ENCODE data around the gene VIPR2. TPM values are rescaled to one million over a fixed set of nuclear protein-coding genes. Genes with fewer than 3 reads are reported as not detected.
A peak's percentile ranks its signal among the peaks of the same experiment; 100 is the strongest.

The VIPR2 gene
- polyA plus RNA-seq, 3 donors = 2.5 to 2.6 (median 2.5) TPM

- no peak for DNase-seq (ENCODE audit: low read depth in 3 of 3, low spot score in 2 of 3)
These were observed 96.0 kb downstream of the VIPR2 start for GRCh38 chr7:159048656-159049055.

GRCh38 chr7:159047536-159047935, 97.1 kb downstream of the VIPR2 start:
- no peak for DNase-seq (ENCODE audit: low read depth in 3 of 3, low spot score in 2 of 3)

DNA sequence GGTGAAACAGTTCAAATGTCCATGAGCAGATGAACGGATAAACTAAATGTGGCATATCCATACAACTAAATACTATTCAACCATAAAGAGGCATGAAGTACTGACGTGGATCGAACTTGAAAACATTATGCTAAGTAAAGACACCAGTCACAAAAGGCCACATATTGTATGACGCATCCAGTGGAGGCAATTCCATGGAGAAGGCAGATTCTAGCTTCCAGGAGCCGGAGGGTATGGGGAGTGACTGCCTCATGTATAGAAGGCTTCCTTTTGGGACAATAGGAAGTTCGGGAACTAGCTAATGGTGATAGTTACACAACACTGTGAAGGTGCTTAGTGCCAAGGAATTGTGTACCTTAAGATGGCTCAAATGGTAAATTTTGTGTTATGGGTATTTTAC, 98.4 kb downstream of the VIPR2 start:
- no peak for DNase-seq (ENCODE audit: low read depth in 3 of 3, low spot score in 2 of 3)

GRCh38 chr7:159045839-159046238, 98.8 kb downstream of the VIPR2 start:
- DNase-seq (ENCODE audit: low read depth in 3 of 3, low spot score in 2 of 3) = no peak

GRCh38 chr7:159042581-159043101, 102.0 kb downstream of the VIPR2 start:
- DNase-seq (ENCODE audit: low read depth in 3 of 3, low spot score in 2 of 3) = no peak

GRCh38 chr7:159042103-159042502, 102.6 kb downstream of the VIPR2 start:
- DNase-seq (ENCODE audit: low read depth in 3 of 3, low spot score in 2 of 3) = no peak

DNA sequence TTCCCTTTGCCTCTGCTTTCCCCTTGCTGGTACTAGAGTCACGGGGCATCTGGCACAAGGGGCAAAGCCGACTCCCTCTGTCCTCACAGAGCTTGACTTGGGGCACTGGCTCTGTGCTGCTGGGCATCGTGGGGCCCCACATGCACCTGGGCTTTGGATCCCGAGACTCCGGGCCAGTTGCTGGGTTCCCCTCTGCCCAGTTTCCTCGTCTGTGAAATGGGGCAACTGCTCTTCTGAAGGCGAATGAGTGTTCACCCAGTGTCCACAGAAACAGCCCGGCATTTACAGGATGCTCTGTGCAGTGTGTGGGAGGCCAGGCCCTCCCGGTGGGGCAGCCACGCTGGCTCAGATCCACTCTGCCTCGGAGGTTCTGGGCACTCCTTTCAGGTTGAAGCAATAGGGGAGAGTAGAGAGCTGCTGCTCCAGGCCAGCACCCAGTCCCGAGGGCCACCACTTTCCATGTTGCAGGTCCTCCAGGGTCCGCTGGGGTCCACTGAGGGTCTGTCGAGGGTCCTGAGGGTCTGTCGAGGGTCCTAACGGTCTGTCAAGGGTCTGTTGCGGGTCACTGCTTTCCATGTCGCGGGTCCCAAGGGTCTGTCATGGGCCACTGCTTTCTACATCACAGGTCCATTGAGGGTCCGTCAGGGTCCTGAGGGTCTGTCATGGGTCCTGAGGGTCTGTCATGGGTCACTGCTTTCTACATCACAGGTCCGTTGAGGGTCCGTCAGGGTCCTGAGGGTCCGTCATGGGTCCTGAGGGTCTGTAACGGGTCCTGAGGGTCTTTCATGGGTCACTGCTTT, 103.6 kb downstream of the VIPR2 start:
- DNase-seq (ENCODE audit: low read depth in 3 of 3, low spot score in 2 of 3) = no peak

GRCh38 chr7:159040146-159040545, 104.5 kb downstream of the VIPR2 start:
- no peak for DNase-seq (ENCODE audit: low read depth in 3 of 3, low spot score in 2 of 3)

DNA sequence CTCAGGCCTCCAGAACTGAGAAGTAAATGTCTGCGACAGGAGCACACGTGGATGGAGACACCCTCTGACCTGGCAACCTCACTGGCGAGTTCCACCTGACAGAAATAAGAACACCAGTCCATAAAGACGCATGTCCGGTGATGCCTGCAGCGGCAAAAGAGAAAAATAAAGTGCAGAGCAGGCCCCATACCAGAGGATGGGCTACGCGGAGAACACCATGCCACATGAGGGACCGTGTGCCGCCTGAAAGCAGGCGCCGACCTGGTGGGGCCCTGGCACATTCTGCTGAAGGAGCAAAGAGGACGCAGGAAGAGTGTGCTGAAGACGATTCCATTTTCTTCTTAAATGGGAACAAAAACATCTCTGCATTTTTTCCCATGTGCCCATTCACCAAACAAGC, 105.0 kb downstream of the VIPR2 start:
- DNase-seq (ENCODE audit: low read depth in 3 of 3, low spot score in 2 of 3) = no peak

DNA sequence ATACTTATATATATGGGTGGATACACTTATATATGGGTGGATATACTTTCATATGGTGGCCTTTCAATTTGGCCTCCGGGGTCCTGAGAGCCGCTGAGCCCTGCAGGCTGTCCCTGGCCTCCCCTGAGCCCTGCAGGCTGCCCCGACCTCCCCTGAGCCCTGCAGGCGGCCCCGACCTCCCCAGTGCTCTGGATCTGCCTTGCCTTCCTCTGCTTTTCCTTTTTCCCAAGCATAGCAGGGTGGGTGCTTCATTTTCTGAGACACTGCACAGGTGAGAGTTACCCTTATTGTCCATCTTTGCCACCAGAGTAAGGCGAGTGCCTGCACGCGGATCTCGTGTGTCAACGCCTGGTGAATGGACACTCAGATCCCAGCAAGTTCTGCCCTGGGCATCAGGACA, 106.6 kb downstream of the VIPR2 start:
- DNase-seq (ENCODE audit: low read depth in 3 of 3, low spot score in 2 of 3) = no peak

DNA sequence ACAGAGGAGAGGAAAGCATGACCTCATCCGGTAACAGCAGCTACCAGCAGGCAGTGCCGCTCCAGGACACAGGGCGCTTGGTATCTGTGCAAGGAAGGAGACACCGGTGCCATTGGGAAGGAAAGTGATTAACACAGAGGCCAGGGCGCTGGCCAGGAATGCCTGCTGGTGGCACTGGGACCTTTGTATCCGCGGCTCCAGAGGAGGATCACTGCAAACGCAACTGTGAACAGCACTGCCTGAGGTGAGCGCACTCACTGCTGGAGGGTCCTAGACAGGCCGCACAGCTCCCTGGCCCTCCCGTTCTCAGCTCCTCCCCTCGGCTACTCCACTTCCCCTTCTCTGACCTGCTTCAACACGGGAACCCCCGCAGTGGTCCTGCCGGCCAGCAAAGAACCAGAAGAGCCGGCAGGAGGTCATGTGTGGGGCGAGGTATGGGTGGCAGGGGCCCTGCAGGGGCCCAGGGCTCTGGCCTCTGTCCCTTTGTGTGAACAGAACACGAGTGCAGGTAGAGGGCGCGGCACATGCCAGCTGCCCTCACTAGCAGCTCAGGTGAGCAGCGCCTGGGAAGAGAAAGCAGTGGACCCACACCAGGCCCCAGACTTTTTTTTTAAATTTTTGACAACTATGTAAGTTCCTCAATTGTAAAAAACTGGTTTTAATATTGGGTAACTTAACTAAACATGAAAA, 107.6 kb downstream of the VIPR2 start:
- peak in 1 of 3 donors; percentile 39 for DNase-seq (ENCODE audit: low read depth in 3 of 3, low spot score in 2 of 3)

DNA sequence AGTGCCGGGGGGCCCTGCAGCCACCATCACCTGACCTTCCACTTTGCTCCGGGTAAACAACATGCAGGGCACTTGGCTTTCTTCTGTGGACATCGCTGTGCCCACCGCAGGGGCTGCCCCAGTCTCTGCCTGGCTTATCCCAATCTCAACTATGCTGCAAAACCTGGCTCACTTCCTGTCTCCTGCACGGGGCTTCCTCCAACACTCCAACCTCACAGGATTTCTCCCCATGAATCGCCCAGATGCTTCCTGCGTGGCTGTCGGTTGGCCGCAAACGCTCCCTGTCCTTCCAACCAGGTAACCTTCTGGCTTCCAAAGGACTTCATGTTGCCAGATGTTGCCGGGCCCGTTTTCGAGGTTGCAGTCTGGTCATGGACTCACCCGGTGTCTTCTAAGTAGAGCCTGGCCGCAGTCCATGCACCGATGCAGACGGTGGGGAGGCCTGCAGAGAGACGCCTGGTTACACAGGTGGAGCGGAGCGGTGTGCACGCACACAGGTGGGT, 109.0 kb downstream of the VIPR2 start:
- DNase-seq (ENCODE audit: low read depth in 3 of 3, low spot score in 2 of 3) = no peak

DNA sequence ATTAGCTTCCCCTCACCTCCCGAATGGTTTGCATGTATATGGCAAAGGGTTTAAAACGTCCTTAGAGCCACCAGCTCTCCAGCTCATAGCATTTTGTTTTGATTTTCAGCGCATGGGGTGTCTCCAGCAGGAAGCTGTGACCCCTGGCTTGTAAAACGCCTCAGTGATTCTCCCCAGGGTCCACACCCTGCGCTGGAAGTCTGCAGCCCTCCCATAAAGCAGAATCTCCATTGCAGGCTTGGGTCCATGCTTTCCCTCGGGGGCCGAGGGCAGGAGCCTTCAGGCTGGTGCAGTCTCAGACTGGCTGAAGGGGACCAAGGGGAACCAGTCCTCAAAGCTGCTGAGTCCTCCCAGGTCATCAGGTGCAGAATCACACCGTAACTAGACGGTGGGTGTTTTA, 109.7 kb downstream of the VIPR2 start:
- DNase-seq (ENCODE audit: low read depth in 3 of 3, low spot score in 2 of 3) = no peak

- no peak for DNase-seq (ENCODE audit: low read depth in 3 of 3, low spot score in 2 of 3)
These were observed 110.3 kb downstream of the VIPR2 start for GRCh38 chr7:159034394-159034793.

- DNase-seq (ENCODE audit: low read depth in 3 of 3, low spot score in 2 of 3) = no peak
These were observed 110.7 kb downstream of the VIPR2 start for GRCh38 chr7:159033956-159034355.

- DNase-seq (ENCODE audit: low read depth in 3 of 3, low spot score in 2 of 3) = no peak
These were observed 111.2 kb downstream of the VIPR2 start for GRCh38 chr7:159033473-159033825.

DNA sequence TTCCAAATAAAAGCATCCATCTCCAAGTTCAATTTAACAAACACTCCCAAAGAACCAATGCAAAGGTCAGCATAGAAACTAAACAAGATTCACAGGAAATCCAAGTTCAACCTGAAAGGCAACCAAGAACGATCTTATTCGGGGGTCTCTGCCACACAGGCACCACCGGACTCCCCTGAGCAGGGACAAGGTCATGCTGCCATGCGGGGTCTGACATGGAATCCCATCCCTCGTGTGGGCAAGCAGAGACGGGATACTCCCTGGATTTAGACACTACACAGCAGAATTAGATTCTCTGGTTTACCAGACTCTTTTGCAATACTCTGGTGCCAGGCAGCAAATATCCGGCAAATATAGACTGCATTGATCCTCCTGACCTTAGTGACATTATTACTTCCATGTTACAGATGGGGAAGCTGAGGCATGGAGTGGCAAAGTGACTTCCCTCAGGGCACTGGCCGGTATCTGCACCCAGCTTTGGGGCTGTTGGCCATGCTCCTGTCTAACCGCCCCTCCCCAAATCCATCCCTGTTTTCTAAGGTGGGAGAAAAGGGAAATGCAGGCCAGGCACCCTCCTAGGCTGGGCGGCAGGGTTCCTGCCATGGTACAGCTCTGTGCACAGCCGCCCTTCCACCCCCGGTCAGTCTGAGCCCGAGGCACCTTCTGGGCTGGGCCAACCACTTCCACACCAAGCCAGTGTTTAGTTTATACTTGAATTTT, 111.8 kb downstream of the VIPR2 start:
- DNase-seq (ENCODE audit: low read depth in 3 of 3, low spot score in 2 of 3) = no peak

GRCh38 chr7:159032322-159032721, 112.3 kb downstream of the VIPR2 start:
- DNase-seq (ENCODE audit: low read depth in 3 of 3, low spot score in 2 of 3) = no peak

DNA sequence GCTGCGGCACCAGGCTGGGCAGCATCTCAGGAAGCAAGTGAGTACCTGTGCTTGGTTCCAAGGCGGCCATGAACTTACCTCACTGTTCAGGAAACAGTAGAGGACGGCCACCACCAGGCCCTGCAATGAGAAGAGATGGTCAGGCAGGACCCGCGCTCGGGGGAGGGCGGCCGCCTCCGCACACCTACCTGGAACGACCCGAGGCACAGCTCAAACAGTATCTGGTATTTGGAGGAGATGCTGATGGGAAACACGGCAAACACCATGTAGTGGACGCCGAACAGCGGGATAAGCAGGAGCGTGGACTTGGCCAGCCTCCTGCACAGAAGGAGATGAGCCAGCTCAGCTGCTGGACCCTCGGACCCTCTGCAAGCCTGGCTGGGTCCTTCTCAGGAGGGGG, 112.9 kb downstream of the VIPR2 start:
- no peak for DNase-seq (ENCODE audit: low read depth in 3 of 3, low spot score in 2 of 3)

DNA sequence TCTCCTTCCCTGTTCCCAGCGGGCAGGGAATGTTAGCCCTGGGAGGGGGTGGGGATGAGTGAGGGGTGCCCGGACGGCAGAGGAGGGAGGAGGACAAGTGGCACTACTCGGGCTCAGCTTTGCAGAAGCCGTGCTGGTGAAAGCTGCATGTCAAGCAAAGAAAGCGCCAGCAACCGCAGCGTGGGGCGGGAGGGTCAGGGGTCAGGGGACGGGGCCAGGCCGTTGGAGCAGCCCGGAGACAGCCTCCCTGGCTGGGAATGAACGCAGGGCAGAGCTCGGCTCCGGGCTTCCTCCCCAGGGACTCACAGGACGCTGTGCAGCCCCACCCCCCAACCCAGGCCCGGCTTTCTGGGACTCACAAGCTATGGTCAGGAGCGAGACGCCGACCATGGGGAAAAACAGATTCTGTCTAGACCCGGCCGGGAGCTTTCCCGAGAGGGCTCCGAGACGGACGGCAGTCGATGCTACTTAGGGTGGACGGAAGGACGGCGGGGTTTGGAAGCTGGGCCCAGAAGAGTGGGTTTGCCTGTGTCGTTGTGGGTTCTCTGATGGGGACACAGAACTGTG, 113.4 kb downstream of the VIPR2 start:
- no peak for DNase-seq (ENCODE audit: low read depth in 3 of 3, low spot score in 2 of 3)

All from right renal cortex interstitium (tissue), 3 donors.